Esophagus muscularis mucosa (tissue), 4 donors: ENCODE results near the gene NRCAM. TPM values are rescaled to one million over a fixed set of nuclear protein-coding genes. Genes with fewer than 3 reads are reported as not detected.

ENCODE experiments used
- DNase-seq: peaks from one replicate; pipeline ENCODE4 v3.0.0-alpha.2; 2017; ENCODE audit errors: extremely low spot score
- H3K27ac ChIP-seq, 4 donors: fragments of 200-600 bp; sonication (generic); replicated peaks in 1 of 4; 1 replicate in 3 of 4; 2 replicates in 1 of 4; pipeline ENCODE4 v1.5.1; 2016 to 2019; ENCODE audit warnings: mild to moderate bottlenecking in 1 of 4
- H3K27me3 ChIP-seq, 4 donors: fragments of 200-600 bp; sonication (generic); one replicate each; pipeline versions ENCODE4 v1.5.1 to v1.6.0; 2016 to 2019
- H3K36me3 ChIP-seq, 4 donors: fragments of 200-600 bp; sonication (generic); one replicate each; pipeline ENCODE4 v1.5.1; 2016 to 2019
- H3K4me1 ChIP-seq, 4 donors: fragments of 200-600 bp; sonication (generic); one replicate each; pipeline ENCODE4 v1.5.1; 2016 to 2019
- H3K4me3 ChIP-seq, 4 donors: fragments of 200-600 bp; sonication (generic); 1 replicate in 2 of 4; 2 replicates in 2 of 4; pipeline ENCODE4 v1.5.1; 2016 to 2019; ENCODE audit warnings: mild to moderate bottlenecking in 4 of 4, moderate library complexity in 1 of 4
- H3K9me3 ChIP-seq, 4 donors: fragments of 200-600 bp; sonication (generic); 1 replicate in 3 of 4; 2 replicates in 1 of 4; pipeline ENCODE4 v1.5.1; 2016 to 2019
- CTCF ChIP-seq, 3 experiments: fragments of 200-600 bp in 2 of 3; fragments of 450-650 bp in 1 of 3; sonication (generic) in 2 of 3; IDR thresholded peaks; one replicate each; pipeline ENCODE4 v1.5.1; 2017 to 2019; ENCODE audit warnings: antibody characterized with exemption in 3 of 3, mild to moderate bottlenecking in 2 of 3, moderate library complexity in 1 of 3
- EP300 ChIP-seq: sonication (generic); formaldehyde crosslinking; IDR thresholded peaks from one replicate; pipeline ENCODE4 v1.6.1; 2017; ENCODE audit warnings: antibody characterized with exemption
- POLR2A ChIP-seq: fragments of 450-650 bp; IDR thresholded peaks from one replicate; pipeline ENCODE4 v1.6.1; 2017; ENCODE audit warnings: antibody characterized with exemption, moderate library complexity, mild to moderate bottlenecking, low read depth
- POLR2AphosphoS5 ChIP-seq, 2 donors: sonication (generic); formaldehyde crosslinking; IDR thresholded peaks; one replicate each; pipeline ENCODE4 v1.6.1; 2017; ENCODE audit warnings: antibody characterized with exemption in 2 of 2
- WGBS: methylation state at CpG from one replicate; pipeline ENCODE4 v1.1.5; 2018; 5-methylcytosine and 5-hydroxymethylcytosine counted together
- intact Hi-C: fragments of 100-400 bp; cut with DNase I; formaldehyde crosslinking; loops from one replicate; pipeline ENCODE4 v1.15.1; 2023
- total RNA-seq, 4 donors: library from RNA; depleted of rRNA; stranded (reverse); fragments of >200 nt; gene quantifications; one replicate each; pipeline versions ENCODE4 v1.1.0 to v1.2.1, GENCODE V29; 2016

NRCAM gene
- total RNA-seq, 4 donors from 2014 or later = 2.9 to 5.2 (median 3.3) TPM

GRCh38 chr7:108417144-108417543, 39.1 kb downstream of the NRCAM start:
- H3K9me3 ChIP-seq = no peaks in the 10 kb centered on the region
- H3K4me1 ChIP-seq = no peaks in the 10 kb centered on the region
- no peak for TF ChIP-seq POLR2AphosphoS5 (IDR thresholded peaks at IDR 0.05)
- no peak for TF ChIP-seq CTCF (IDR thresholded peaks at IDR 0.05)
- no peak for TF ChIP-seq EP300
- no peak for TF ChIP-seq POLR2A
- WGBS = 97% methylated on average over 4 of the region's 4 CpGs
- H3K27ac ChIP-seq = no peak overlapping the region
- no peaks in the 10 kb centered on the region for H3K36me3 ChIP-seq
- no peaks in the 10 kb centered on the region for H3K27me3 ChIP-seq
- H3K4me3 ChIP-seq = no peak overlapping the region
- intact Hi-C loops = no loop called here
- no peak for DNase-seq

GRCh38 chr7:108415821-108416536, 40.3 kb downstream of the NRCAM start:
- Histone ChIP-seq H3K4me1 (no peaks in the 10 kb centered on the region), H3K36me3 (no peaks in the 10 kb centered on the region), H3K4me3 (no peak overlapping the region), H3K27me3 (no peaks in the 10 kb centered on the region), H3K9me3 (no peaks in the 10 kb centered on the region), H3K27ac (no peak overlapping the region)
- WGBS = 56% methylated on average over 8 of the region's 8 CpGs
- no peak for TF ChIP-seq POLR2AphosphoS5 (IDR thresholded peaks at IDR 0.05)
- intact Hi-C loops = no loop called here
- DNase-seq = no peak

DNA sequence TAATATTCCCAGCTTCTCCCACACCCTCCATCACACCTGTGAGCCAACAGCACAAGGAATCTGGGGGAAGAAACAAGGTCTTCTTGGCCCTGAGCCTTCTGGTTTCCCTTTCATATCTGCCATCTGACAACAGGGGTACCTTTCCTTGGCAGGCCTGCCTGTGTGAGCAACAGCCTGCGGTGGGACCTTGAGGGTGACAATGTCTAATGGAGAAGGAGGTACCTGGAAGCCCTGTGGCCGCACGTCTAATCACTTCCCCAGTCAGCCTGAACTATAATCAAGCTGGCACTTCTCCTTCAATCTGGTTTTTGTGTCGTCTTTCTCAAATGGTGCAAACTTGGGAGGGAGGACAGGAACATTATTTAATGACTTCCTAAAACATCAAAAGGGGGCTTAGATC, 41.2 kb downstream of the NRCAM start:
- H3K36me3 ChIP-seq = no peaks in the 10 kb centered on the region
- no peak overlapping the region for H3K4me3 ChIP-seq
- intact Hi-C loops = no loop called here
- H3K27ac ChIP-seq = no peak overlapping the region
- H3K4me1 ChIP-seq = no peaks in the 10 kb centered on the region
- 93% methylated on average over 4 of the region's 4 CpGs for WGBS
- no peak for DNase-seq
- TF ChIP-seq EP300 (no peak), POLR2A (no peak), CTCF (IDR thresholded peaks at IDR 0.05) (no peak), POLR2AphosphoS5 (IDR thresholded peaks at IDR 0.05) (no peak)
- no peaks in the 10 kb centered on the region for H3K27me3 ChIP-seq
- no peaks in the 10 kb centered on the region for H3K9me3 ChIP-seq

GRCh38 chr7:108413782-108414492, 42.3 kb downstream of the NRCAM start:
- Histone ChIP-seq H3K27me3 (no peaks in the 10 kb centered on the region), H3K4me1 (no peaks in the 10 kb centered on the region), H3K27ac (no peak overlapping the region)

More at GRCh38 chr7:108413782-108414492, 42.3 kb downstream of the NRCAM start:
- intact Hi-C loops = no loop called here
- H3K9me3 ChIP-seq = no peaks in the 10 kb centered on the region
- 71% methylated on average over 3 of the region's 3 CpGs for WGBS
- no peaks in the 10 kb centered on the region for H3K36me3 ChIP-seq
- DNase-seq = no peak
- H3K4me3 ChIP-seq = no peak overlapping the region
- TF ChIP-seq POLR2A (no peak), EP300 (no peak), POLR2AphosphoS5 (IDR thresholded peaks at IDR 0.05) (no peak), CTCF (IDR thresholded peaks at IDR 0.05) (no peak)
